OCI-LY3 (cell line): ENCODE measurements around the gene TOX3.

ENCODE experiments used
- CTCF ChIP-seq: fragments of 200-600, 300-600 bp; sonication (generic); IDR thresholded peaks from 2 replicates; pipeline ENCODE4 v1.5.1; 2014; ENCODE audit warnings: antibody characterized with exemption, low read length, low read depth
- EZH2phosphoT487 ChIP-seq: fragments of 200-600 bp; shearing (Covaris generic); IDR thresholded peaks from 2 replicates; pipeline ENCODE4 v1.6.1; 2018; ENCODE audit warnings: antibody characterized with exemption, mixed run types, low read depth

GRCh38 chr16:52501746-52502145, 45.2 kb downstream of the TOX3 start:
- TF ChIP-seq CTCF (no peak), EZH2phosphoT487 (no peak)
